Endothelial cell of umbilical vein (primary cell): ENCODE data around the gene FYCO1. TPM values are rescaled to one million over a fixed set of nuclear protein-coding genes. Genes with fewer than 3 reads are reported as not detected.

Experiments
- BruUV-seq: library from RNA; stranded (reverse); fragments of 400-500 nt; replicated peaks from 2 replicates; lab custom pipeline; 2021; lab: Mats Ljungman, UMichigan
- CTCF ChIA-PET: fragments of 300-600, 350-600 bp; sonication (Branson Sonifier 250); formaldehyde crosslinking; loops from one replicate; lab custom pipeline; 2021; ENCODE audit warnings: antibody characterized with exemption, inconsistent platforms; lab: Charles Lee
- POLR2A ChIA-PET: fragments of 300-600, 350-600 bp; sonication (Branson Sonifier 250); formaldehyde crosslinking; loops from one replicate; lab custom pipeline; 2021; ENCODE audit warnings: antibody characterized with exemption, inconsistent platforms; lab: Charles Lee
- DNase-seq: peaks from one replicate; pipeline ENCODE4 v3.0.0-alpha.2; 2011; ENCODE audit warnings: low read depth, low spot score
- FAIRE-seq: peaks from 2 replicates; lab custom pipeline; 2011; peaks lifted over from hg19 to GRCh38; lab: Jason Lieb, UNC
- H2AFZ ChIP-seq: 2 replicates; pipeline ENCODE4 v1.6.0; 2012; ENCODE audit warnings: low read depth, low read length, control low read depth, inconsistent platforms
- H3K27ac ChIP-seq: 2 replicates; pipeline ENCODE4 v1.5.1; 2011; ENCODE audit warnings: low read depth, mild to moderate bottlenecking, control low read depth, low read length, moderate library complexity; ENCODE audit not compliant: insufficient read depth
- H3K27me3 ChIP-seq, 2 experiments: 2 replicates each; pipeline versions ENCODE4 v1.6.0 to v1.6.1; 2011; ENCODE audit warnings: low read length in 2 of 2, mixed read lengths in 1 of 2; ENCODE audit not compliant: control insufficient read depth in 2 of 2, insufficient read depth in 2 of 2
- H3K36me3 ChIP-seq, 2 experiments: 2 replicates in 1 of 2; 3 replicates in 1 of 2; pipeline ENCODE4 v1.5.1; 2011; ENCODE audit warnings: low read length in 2 of 2, mild to moderate bottlenecking in 1 of 2, moderate library complexity in 1 of 2; ENCODE audit not compliant: control insufficient read depth in 2 of 2, insufficient read depth in 2 of 2; ENCODE audit errors: extremely low read depth in 1 of 2
- H3K4me1 ChIP-seq: 3 replicates; pipeline ENCODE4 v1.5.1; 2011; ENCODE audit warnings: mild to moderate bottlenecking, low read length; ENCODE audit not compliant: control insufficient read depth, insufficient read depth; ENCODE audit errors: extremely low read depth
- H3K4me2 ChIP-seq: 2 replicates; pipeline ENCODE4 v1.6.1; 2011; ENCODE audit warnings: low read length, control low read depth, mixed read lengths; ENCODE audit not compliant: insufficient read depth
- H3K4me3 ChIP-seq, 3 experiments: fragments of 200-600 bp in 1 of 3; sonication (generic), shearing (Covaris generic) in 1 of 3; replicated peaks in 1 of 3; 2 replicates each; pipeline ENCODE4 v1.5.1; 2011 to 2016; ENCODE audit warnings: control low read depth in 3 of 3, low read length in 3 of 3, mild to moderate bottlenecking in 2 of 3, inconsistent platforms in 1 of 3, low read depth in 1 of 3, moderate library complexity in 1 of 3; ENCODE audit not compliant: insufficient read depth in 1 of 3
- H3K79me2 ChIP-seq: 2 replicates; pipeline ENCODE4 v1.6.0; 2012; ENCODE audit warnings: low read length, inconsistent platforms; ENCODE audit not compliant: control insufficient read depth, insufficient read depth
- H3K9ac ChIP-seq: replicated peaks from 2 replicates; pipeline ENCODE3; 2011; ENCODE audit warnings: low read length, control low read depth; ENCODE audit not compliant: insufficient read depth; ENCODE audit errors: extremely low read depth
- H3K9me1 ChIP-seq: replicated peaks from 3 replicates; pipeline ENCODE4 v1.6.0; 2011; ENCODE audit warnings: mild to moderate bottlenecking, low read length; ENCODE audit not compliant: control insufficient read depth, insufficient read depth; ENCODE audit errors: extremely low read depth
- H3K9me3 ChIP-seq: replicated peaks from 2 replicates; pipeline ENCODE4 v1.5.1; 2012; ENCODE audit warnings: low read length, inconsistent platforms; ENCODE audit not compliant: control insufficient read depth, insufficient read depth
- H4K20me1 ChIP-seq: replicated peaks from 2 replicates; pipeline ENCODE3; 2011; ENCODE audit warnings: mild to moderate bottlenecking, low read length; ENCODE audit not compliant: control insufficient read depth, insufficient read depth; ENCODE audit errors: extremely low read depth
- CTCF ChIP-seq, 2 donors: IDR thresholded peaks; 1 replicate in 1 of 2; 2 replicates in 1 of 2; pipeline ENCODE4 v1.5.1; 2011; ENCODE audit warnings: low read length in 2 of 2, mild to moderate bottlenecking in 2 of 2, moderate library complexity in 2 of 2, control low read depth in 1 of 2, inconsistent platforms in 1 of 2, low read depth in 1 of 2; ENCODE audit not compliant: insufficient read depth in 1 of 2; ENCODE audit errors: extremely low read depth in 1 of 2
- EZH2 ChIP-seq: IDR thresholded peaks from 2 replicates; pipeline ENCODE4 v1.6.1; 2012; ENCODE audit warnings: borderline replicate concordance, low read depth, mild to moderate bottlenecking, moderate library complexity, low read length, inconsistent platforms; ENCODE audit not compliant: severe bottlenecking
- FOS ChIP-seq: IDR thresholded peaks from 2 replicates; pipeline ENCODE4 v1.6.1; 2011; ENCODE audit warnings: mild to moderate bottlenecking, low read length, moderate library complexity, borderline replicate concordance; ENCODE audit not compliant: insufficient read depth
- GATA2 ChIP-seq: IDR thresholded peaks from 2 replicates; pipeline ENCODE4 v1.7.0; 2011; ENCODE audit warnings: low read depth, mild to moderate bottlenecking, moderate library complexity, mixed read lengths, low read length; ENCODE audit not compliant: insufficient read length, insufficient read depth
- JUN ChIP-seq: IDR thresholded peaks from 2 replicates; pipeline ENCODE4 v1.6.1; 2011; ENCODE audit warnings: borderline replicate concordance, low read depth; ENCODE audit not compliant: insufficient read length, insufficient read depth
- MAX ChIP-seq: IDR thresholded peaks from 2 replicates; pipeline ENCODE4 v1.6.1; 2011; ENCODE audit not compliant: insufficient read depth, insufficient read length
- MYC ChIP-seq: IDR thresholded peaks from one replicate; pipeline ENCODE4 v1.6.1; 2011; ENCODE audit warnings: mild to moderate bottlenecking, low read depth, low read length
- POLR2A ChIP-seq: IDR thresholded peaks from 2 replicates; pipeline ENCODE4 v1.6.1; 2012; ENCODE audit warnings: low read depth, mild to moderate bottlenecking, control low read depth, low read length
- POLR2AphosphoS5 ChIP-seq: IDR thresholded peaks from 2 replicates; pipeline ENCODE4 v1.6.1; 2012; ENCODE audit warnings: low read depth, mild to moderate bottlenecking, control low read depth, low read length, moderate library complexity; ENCODE audit not compliant: insufficient read depth
- dilution Hi-C: fragments of 300-500 bp; cut with MboI; formaldehyde crosslinking; loops from one replicate; pipeline ENCODE4 v1.15.0; 2019; ENCODE audit warnings: low sequenced_read_pairs; ENCODE audit not compliant: extremely low pct_ligation_motif_present
- intact Hi-C: fragments of 100-400 bp; cut with micrococcal nuclease; formaldehyde crosslinking; loops from one replicate; pipeline ENCODE4 v1.10.0; 2022
- polyA plus RNA-seq, 4 experiments: library from polyadenylated mRNA; depleted of rRNA in 3 of 4; stranded (reverse) in 3 of 4; unstranded in 1 of 4; fragments of >200 nt; gene quantifications; 2 replicates each; pipeline versions ENCODE4 v1.2.1 to v1.2.3, GENCODE V29; 2011 to 2012; ENCODE audit warnings: missing spikeins in 1 of 4
- total RNA-seq: library from RNA; stranded (reverse); gene quantifications from 2 replicates; pipeline ENCODE4 v1.2.3, GENCODE V29; 2021

The FYCO1 gene
- total and polyA plus RNA-seq, 2 donors (not counting 3 experiments of a cell fraction or from before 2014, with no cell fraction given) = 13.9 to 20.8 TPM

GRCh38 chr3:45938043-45938435 is 57.6 kb downstream of the FYCO1 start:
- Histone ChIP-seq H3K4me2 (no peak overlapping the region), H3K36me3 (peaks cover 0 to 2% of the 10 kb centered on the region in 2 experiments), H3K9me1 (no peaks in the 10 kb centered on the region), H4K20me1 (no peaks in the 10 kb centered on the region), H3K79me2 (no peaks in the 10 kb centered on the region), H3K4me1 (no peaks in the 10 kb centered on the region), H3K9me3 (no peaks in the 10 kb centered on the region), H2AFZ (no peak overlapping the region), H3K27me3 (no peaks in the 10 kb centered on the region), H3K9ac (no peak overlapping the region), H3K27ac (no peak overlapping the region), H3K4me3 (no peak overlapping the region)
- BruUV-seq = no TSS peak
- ChIA-PET POLR2A (no interaction called here), CTCF (interaction anchor here (0.6 to 5.0 kb wide), 28 partner anchors 9 to 620 kb away, joined by 3 to 212 read pairs (median 5); partner anchors contain the start of gene LZTFL1)
- DNase-seq (no peak), FAIRE-seq (no peak)
- intact Hi-C loops = loop anchor here (1.0 to 2.0 kb wide), 4 partner anchors 57 to 489 kb away; partner anchors contain the start of gene FYCO1
- TF ChIP-seq POLR2A (no peak), MYC (no peak), FOS (no peak), POLR2AphosphoS5 (no peak), MAX (no peak), CTCF (IDR thresholded peaks at IDR 0.05; ENCODE audit: extremely low read depth in 1 of 2, insufficient read depth in 1 of 2, low read depth in 1 of 2, low read length in 2 of 2) (no peak), EZH2 (no peak), GATA2 (no peak), JUN (no peak)
- dilution Hi-C loops = no loop called here
